HuH-7 (cell line): ENCODE data around the gene JCAD.
"Not testable (repeated sequence)": the region's sequence is repeated elsewhere in the genome, so short reads cannot be mapped to it uniquely, and the experiment has no call there.

Source experiments
- DNase-seq: peaks from one replicate; pipeline ENCODE4 v3.0.0; 2011; ENCODE audit warnings: low spot score

The JCAD gene

DNA sequence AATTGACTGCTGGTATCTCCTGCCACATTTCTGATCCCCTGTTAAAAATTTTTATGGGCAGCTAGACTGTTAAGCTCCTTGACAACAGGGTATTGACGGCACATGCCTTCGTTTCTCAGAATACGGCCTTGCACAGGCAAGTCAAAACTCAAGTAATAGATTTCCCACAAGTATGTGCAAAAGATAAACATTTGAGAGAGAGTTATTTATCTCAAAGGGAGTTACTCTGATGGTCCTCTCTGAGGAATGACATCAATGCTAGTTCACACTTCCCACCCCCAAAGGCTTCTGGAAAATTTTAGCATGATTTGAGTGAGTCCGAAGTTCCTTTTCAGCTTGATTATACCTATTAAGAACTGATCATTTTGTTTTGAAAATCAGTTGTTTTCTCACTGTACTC, 71.9 kb downstream of the JCAD start:
- DNase-seq: no peak

DNA sequence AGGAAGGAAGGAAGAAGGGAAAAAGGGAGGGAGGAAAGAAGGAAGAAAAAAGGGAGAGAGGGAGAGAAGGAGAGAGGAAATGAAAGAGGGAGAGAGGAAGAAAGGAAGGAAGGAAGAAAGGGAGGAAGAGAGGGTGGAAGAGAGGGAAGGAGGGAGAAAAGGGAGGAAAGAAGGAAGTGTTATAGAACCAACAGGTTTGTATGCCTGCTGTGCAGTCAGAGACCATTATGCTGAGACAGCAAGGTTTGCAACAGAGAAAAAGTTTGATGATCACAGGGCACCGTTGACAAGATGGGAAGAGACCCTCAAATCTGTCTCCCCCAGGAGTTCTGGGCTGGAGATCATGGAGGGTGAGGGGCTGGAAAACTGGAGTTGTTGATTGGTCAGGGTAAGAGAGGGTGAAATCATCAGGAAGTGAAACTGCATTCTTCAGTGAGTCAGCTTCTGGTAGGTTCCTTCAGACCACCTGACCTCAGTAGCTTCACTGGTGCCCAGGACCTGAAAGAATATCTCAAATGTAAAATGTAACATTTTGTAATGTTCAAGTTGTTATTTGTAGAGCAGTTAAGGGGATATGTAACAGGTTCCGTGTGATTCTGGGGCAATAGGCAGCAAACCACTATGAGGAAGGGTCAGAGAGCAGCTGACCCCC, 76.3 kb downstream of the JCAD start:
- no peak for DNase-seq

DNA sequence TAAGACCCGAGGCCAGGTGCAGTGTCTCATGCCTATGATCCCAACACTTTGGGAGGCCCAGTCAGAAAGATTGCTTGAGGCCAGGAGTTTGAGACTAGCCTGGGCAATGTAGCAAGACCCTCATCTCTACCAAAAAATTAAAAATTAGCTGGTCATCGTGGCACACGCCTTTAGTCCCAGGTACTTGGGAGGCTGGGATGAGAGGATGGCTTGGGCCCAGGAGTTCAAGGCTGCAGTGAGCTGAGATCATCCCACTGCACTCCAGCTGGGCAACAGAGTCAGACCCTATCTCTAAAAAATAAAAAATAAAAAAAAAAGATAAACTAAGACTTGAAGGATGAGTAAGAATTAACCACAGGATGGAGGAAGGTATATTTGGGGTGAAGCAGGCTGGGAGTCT, 77.9 kb downstream of the JCAD start:
- no peak for DNase-seq

DNA sequence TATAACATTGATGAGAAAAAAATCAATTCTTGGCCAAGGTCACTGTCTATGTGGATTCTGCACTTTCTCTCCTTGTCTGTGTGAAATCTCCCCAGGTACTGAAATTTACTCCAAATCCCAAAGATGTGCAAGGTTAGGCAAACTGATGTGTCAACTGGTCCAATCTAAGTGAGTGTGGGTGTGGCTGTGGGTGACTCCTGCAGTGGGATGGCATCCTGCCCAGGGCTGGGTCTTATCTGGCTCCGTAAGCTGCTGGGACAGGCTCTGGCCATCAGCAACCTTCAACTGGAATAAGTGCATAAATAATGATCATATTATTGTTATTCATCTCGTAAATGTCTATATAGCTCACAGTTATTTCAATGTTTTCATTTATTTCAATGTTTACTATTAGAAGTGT, 79.3 kb downstream of the JCAD start:
- no peak for DNase-seq

DNA sequence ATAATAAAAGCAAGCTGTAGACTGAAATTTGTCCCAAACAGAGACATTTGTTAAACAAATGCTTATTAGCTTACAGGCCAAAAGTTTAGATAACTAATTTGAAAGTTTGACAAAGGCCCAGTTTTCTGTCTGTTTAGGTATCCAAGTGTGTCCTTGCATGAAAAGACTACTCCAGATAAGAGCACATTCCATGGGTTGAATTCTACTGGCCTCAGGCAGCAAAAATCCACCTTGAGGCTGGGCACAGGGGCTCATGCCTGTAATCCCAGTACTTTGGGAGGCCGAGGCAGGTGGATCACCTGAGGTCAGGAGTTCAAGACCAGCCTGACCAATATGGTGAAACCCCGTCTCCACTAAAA, 80.0 kb downstream of the JCAD start:
- DNase-seq: not testable (repeated sequence)

DNA sequence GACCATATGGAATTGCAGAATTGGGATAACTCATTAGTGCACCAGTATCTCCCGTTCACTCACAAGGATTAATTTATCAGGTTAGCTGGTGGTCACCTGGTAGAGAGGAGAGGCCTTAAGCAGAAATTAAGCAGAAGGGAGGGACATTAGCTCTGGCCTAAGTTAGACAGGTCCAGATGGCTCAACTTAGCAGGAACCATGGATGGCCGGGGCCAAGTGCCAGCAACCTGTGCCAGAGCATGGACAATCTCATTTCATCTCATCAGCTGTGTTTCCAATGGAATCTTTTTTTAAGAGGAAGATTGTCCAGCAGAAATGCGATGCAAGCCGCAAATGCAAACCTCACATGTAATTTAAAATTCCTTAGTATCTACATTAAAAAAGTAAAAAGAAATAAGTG, 82.2 kb downstream of the JCAD start:
- no peak for DNase-seq

DNA sequence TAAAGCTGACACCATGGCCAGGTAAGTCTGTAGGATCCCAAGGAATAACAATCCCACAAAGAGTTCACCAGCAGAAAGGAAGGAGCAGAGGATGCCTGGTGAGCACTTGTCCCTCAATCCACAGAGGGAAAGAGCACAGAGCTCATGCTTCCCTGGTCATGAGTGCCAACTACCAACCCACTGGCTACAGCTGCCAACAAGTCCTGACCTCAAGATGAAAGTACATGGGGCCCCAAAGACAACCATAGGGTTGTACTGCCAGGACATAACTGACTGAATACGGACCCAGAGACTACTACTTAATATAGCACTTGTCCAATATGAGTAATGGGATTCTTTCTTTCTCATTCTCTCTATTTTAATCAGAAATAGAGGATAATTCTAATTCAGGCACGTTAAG, 83.3 kb downstream of the JCAD start:
- DNase-seq: no peak

DNA sequence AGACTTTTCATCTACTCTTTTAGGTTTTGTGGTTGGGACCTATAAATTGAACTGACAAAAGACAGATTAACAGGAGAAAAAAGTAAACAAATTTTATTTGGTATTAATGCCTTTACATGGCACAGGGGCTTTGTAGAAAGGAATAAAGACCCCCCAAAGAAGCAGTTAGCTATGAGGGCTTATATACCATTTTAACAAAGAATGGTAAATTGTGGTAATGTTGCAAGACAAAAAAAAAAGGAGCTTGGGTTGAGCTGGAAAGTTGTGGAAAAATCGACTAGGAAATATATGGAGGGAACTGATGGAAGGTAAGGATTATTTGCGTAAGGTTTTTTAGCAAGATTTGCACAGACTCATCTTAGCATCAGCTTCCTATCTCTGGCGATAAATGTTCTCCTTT, 84.6 kb downstream of the JCAD start:
- no peak for DNase-seq

DNA sequence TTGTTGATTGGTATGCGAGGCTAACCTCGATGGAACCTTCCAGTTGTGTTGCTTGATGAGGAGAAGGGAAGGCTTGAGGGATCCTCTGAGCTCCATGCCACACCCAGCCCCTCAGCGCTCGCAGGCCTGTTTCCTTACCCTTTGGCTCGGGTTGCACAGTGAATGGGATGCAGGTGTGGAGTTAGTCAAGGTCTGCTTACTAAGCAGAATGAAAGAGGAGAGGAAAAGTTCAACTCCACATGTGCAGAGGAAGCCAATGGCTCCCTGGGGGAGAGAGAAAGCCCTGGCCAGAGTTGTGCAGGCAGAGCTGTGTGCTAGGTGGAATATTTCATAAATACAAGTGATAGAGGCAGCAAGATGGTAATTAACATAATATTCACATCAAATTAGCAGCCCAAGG, 85.5 kb downstream of the JCAD start:
- no peak for DNase-seq

DNA sequence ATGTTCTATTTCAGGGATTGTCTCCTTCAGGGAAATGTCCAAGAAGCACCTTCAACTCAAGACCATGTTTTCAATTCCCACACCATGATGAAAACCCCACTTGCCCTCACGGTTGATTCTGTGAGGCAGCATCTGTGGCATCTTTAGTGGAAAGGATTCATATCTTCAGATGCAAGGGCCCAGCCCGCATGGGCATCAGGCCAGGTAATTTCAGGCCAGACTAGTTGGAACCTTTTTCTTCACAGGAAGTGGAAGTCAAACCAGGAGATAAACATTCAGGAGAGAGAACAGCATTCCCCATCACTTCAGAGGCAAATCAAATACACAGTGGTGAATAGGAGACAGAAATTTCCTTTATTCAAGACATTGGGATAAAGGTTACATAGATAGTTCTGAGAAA, 88.8 kb downstream of the JCAD start:
- no peak for DNase-seq

DNA sequence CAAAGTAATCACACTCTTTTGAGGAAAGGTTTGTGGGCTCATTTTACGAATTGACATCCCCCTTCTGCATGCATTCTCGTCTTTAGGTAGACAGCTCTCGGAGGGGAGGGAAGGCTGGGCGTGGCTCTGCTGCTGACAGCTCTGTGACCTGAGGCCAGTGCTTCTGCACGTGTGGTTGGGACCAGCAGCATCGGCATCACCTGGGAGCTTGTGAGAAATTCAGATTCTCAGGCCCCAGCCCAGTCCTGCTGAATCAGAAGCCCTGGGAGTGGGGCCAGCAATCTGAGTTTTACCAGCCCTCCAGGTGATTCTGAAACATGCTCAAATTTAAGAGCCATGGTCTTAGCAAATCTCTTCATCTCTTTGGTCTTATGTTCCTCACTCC, 89.4 kb downstream of the JCAD start:
- no peak for DNase-seq

DNA sequence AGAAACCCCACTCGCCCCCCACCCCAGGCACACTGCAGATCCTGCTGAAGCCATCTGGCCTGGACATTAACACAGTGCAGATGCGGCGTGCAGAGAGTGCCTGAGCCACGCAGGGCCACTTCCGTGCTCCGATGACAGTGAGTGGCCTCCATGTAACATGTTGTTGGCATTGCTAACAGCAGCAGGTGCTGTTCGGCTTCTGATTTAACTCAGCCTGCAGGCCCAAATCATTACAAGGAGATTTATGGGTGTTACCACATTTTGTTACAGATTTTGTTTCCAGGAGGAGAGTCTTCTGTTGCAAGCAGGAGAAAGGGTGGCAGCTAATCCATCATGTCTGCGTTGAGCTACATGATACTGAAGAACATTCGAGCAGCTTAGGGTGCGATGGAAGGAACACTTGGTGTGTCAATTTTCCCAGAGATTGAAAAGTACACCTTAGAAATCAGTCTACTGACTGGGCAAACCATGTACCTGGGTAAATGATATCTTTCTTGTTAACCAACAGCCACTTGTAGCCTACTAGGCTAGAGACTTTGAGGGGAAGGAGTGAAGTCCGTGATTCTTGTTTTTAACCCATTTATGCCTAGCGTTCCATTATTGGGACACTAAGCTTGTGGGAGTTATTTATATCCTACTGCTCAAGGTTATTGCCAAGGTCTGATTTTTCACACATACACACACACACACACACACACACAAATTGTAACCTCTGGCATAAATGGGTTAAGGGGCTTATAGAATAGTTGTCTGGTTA, 90.0 kb downstream of the JCAD start:
- DNase-seq: no peak

DNA sequence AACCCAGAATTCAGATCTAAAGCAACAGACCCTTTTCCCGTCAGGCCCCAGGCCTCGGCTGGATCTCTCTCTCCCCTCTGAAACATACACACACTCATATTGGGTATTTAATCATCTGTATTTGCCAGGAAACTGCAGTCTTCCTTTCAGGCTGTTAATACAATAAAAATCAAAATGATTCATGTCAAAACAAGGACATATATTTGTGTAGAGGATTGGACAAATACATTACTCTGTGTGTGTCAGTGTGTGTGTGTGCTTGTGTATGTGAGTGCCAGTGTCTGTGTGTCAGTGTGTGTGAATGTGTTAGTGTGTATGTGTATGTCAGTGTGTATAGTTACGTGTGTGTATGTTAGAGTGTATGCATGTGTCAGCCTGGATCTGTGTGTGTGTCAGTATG, 90.8 kb downstream of the JCAD start:
- no peak for DNase-seq

DNA sequence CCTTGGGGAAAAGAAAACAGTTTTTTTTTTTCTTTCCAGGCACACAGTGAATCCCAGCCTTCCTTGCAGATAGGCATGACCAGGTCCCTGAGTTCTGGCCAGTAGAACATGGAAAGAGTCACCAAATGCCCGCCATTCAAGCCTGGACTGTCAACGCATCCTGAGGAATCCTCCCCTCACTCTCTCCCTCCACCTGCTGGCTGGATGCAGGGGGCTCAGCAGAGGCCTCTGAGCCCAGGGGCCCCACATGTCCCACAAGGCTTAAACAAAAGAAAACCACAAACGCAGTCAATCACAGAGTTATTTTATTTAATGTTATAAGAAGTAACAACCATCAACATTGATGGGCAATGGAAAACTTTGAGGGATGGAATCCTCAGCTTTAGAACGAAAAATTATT, 93.1 kb downstream of the JCAD start:
- DNase-seq: no peak
